Measurements from ENCODE around the gene PRDM7.

PRDM7 gene

GRCh38 chr16:90034504-90034903 is 42.6 kb downstream of the PRDM7 start:
- Mint-ChIP-seq H3K4me3 (no peak overlapping the region), H3K4me1 (no peaks in the 10 kb centered on the region), H3K9me3 (no peaks in the 10 kb centered on the region), H3K27me3 (ENCODE audit: low read depth, poor library complexity) (peaks cover 12% of the 10 kb centered on the region), H3K27ac (no peak overlapping the region), H3K36me3 (ENCODE audit: low read depth) (peaks cover 27% of the 10 kb centered on the region)
- DNase-seq: no peak
- no peak for TF ChIP-seq CTCF (IDR thresholded peaks at IDR 0.05)

- H3K4me3 Mint-ChIP-seq: no peak overlapping the region
- H3K9me3 Mint-ChIP-seq: no peaks in the 10 kb centered on the region
- no peak overlapping the region for H3K27ac Mint-ChIP-seq
- H3K4me1 Mint-ChIP-seq: no peaks in the 10 kb centered on the region
- DNase-seq: no peak
- peaks cover 13% of the 10 kb centered on the region for H3K27me3 Mint-ChIP-seq (ENCODE audit: low read depth, poor library complexity)
- no peak for TF ChIP-seq CTCF (IDR thresholded peaks at IDR 0.05)
- peaks cover 27% of the 10 kb centered on the region for H3K36me3 Mint-ChIP-seq (ENCODE audit: low read depth)
Observed at GRCh38 chr16:90033387-90033786, 43.7 kb downstream of the PRDM7 start.

- Mint-ChIP-seq H3K36me3 (ENCODE audit: low read depth) (peaks cover 27% of the 10 kb centered on the region), H3K4me3 (no peak overlapping the region), H3K27me3 (ENCODE audit: low read depth, poor library complexity) (peaks cover 13% of the 10 kb centered on the region), H3K27ac (no peak overlapping the region), H3K9me3 (no peaks in the 10 kb centered on the region), H3K4me1 (no peaks in the 10 kb centered on the region)
- DNase-seq: no peak
- TF ChIP-seq CTCF (IDR thresholded peaks at IDR 0.05): no peak
Observed at GRCh38 chr16:90032674-90033331, 44.3 kb downstream of the PRDM7 start.

- Mint-ChIP-seq H3K9me3 (no peaks in the 10 kb centered on the region), H3K4me3 (no peak overlapping the region), H3K27ac (no peak overlapping the region), H3K27me3 (ENCODE audit: low read depth, poor library complexity) (peaks cover 13% of the 10 kb centered on the region), H3K36me3 (ENCODE audit: low read depth) (peaks cover 27% of the 10 kb centered on the region), H3K4me1 (no peaks in the 10 kb centered on the region)
- DNase-seq: no peak
- no peak for TF ChIP-seq CTCF (IDR thresholded peaks at IDR 0.05)
Observed at GRCh38 chr16:90031931-90032673, 45.0 kb downstream of the PRDM7 start.

GRCh38 chr16:90031186-90031930 is 45.8 kb downstream of the PRDM7 start:
- DNase-seq: no peak
- H3K27ac Mint-ChIP-seq: peak overlapping the region; percentile 39
- H3K4me1 Mint-ChIP-seq: no peaks in the 10 kb centered on the region
- peaks cover 13% of the 10 kb centered on the region for H3K27me3 Mint-ChIP-seq (ENCODE audit: low read depth, poor library complexity)
- no peaks in the 10 kb centered on the region for H3K9me3 Mint-ChIP-seq
- no peak overlapping the region for H3K4me3 Mint-ChIP-seq
- no peak for TF ChIP-seq CTCF (IDR thresholded peaks at IDR 0.05)
- H3K36me3 Mint-ChIP-seq (ENCODE audit: low read depth): peaks cover 19% of the 10 kb centered on the region
